Neutrophil (primary cell): ENCODE measurements around the gene CDX2.

Experiments used
- H3K27ac ChIP-seq: fragments of 200-600 bp; sonication (generic); 2 replicates; pipeline ENCODE4 v1.5.1; 2016; ENCODE audit warnings: mild to moderate bottlenecking, moderate library complexity
- H3K27me3 ChIP-seq: fragments of 200-600 bp; sonication (generic); 2 replicates; pipeline ENCODE4 v1.6.0; 2016; ENCODE audit warnings: mild to moderate bottlenecking
- H3K36me3 ChIP-seq: fragments of 200-600 bp; sonication (generic); 2 replicates; pipeline ENCODE4 v1.5.1; 2017
- H3K4me1 ChIP-seq, 2 experiments: fragments of 200-600 bp in 1 of 2; sonication (generic) in 1 of 2; 1 replicate in 1 of 2; 2 replicates in 1 of 2; pipeline versions ENCODE4 v1.5.1 to v1.6.1; 2013 to 2016; ENCODE audit warnings: low read depth in 1 of 2, low read length in 1 of 2, mild to moderate bottlenecking in 1 of 2, moderate library complexity in 1 of 2; ENCODE audit not compliant: control insufficient read depth in 1 of 2, insufficient read depth in 1 of 2
- H3K4me3 ChIP-seq, 2 experiments: fragments of 200-600 bp in 1 of 2; sonication (generic) in 1 of 2; 1 replicate in 1 of 2; 2 replicates in 1 of 2; pipeline ENCODE4 v1.5.1; 2013 to 2016; ENCODE audit warnings: low read depth in 1 of 2, low read length in 1 of 2, mild to moderate bottlenecking in 1 of 2, moderate library complexity in 1 of 2
- H3K9me3 ChIP-seq: fragments of 200-600 bp; sonication (generic); 2 replicates; pipeline ENCODE4 v1.5.1; 2016
- CTCF ChIP-seq: fragments of 200-600 bp; sonication (generic); IDR thresholded peaks from 2 replicates; pipeline ENCODE4 v1.5.1; 2016; ENCODE audit warnings: antibody characterized with exemption

Gene CDX2

GRCh38 chr13:27981006-27981708, 12.0 kb upstream of the CDX2 start:
- peaks cover 86% of the 10 kb centered on the region for H3K27me3 ChIP-seq
- H3K9me3 ChIP-seq = no peaks in the 10 kb centered on the region
- TF ChIP-seq CTCF = no peak

GRCh38 chr13:27980280-27980998, 11.3 kb upstream of the CDX2 start:
- Histone ChIP-seq H3K27ac (no peak overlapping the region), H3K9me3 (no peaks in the 10 kb centered on the region), H3K4me3 (no peak overlapping the region), H3K36me3 (no peaks in the 10 kb centered on the region), H3K27me3 (peaks cover 89% of the 10 kb centered on the region), H3K4me1 (peaks cover 6 to 13% of the 10 kb centered on the region in 2 experiments)
- no peak for TF ChIP-seq CTCF

More at GRCh38 chr13:27981006-27981708, 12.0 kb upstream of the CDX2 start:
- Histone ChIP-seq H3K36me3 (no peaks in the 10 kb centered on the region), H3K4me3 (no peak overlapping the region), H3K4me1 (peaks cover 6 to 13% of the 10 kb centered on the region in 2 experiments), H3K27ac (no peak overlapping the region)

- Histone ChIP-seq H3K27ac (no peak overlapping the region), H3K27me3 (peaks cover 95% of the 10 kb centered on the region), H3K4me3 (no peak overlapping the region), H3K9me3 (no peaks in the 10 kb centered on the region), H3K36me3 (no peaks in the 10 kb centered on the region), H3K4me1 (peaks cover 6 to 13% of the 10 kb centered on the region in 2 experiments)
- TF ChIP-seq CTCF = no peak
Measured at GRCh38 chr13:27979765-27980279, 10.7 kb upstream of the CDX2 start.

GRCh38 chr13:27979001-27979643, 10.0 kb upstream of the CDX2 start:
- Histone ChIP-seq H3K27me3 (peaks cover 100% of the 10 kb centered on the region), H3K4me3 (no peak overlapping the region), H3K4me1 (peaks cover 6 to 13% of the 10 kb centered on the region in 2 experiments), H3K9me3 (no peaks in the 10 kb centered on the region), H3K36me3 (no peaks in the 10 kb centered on the region), H3K27ac (no peak overlapping the region)
- TF ChIP-seq CTCF = no peak

GRCh38 chr13:27978301-27978968, 9.3 kb upstream of the CDX2 start:
- Histone ChIP-seq H3K27ac (no peak overlapping the region), H3K4me3 (no peak overlapping the region), H3K36me3 (no peaks in the 10 kb centered on the region), H3K9me3 (no peaks in the 10 kb centered on the region), H3K4me1 (peaks cover 6 to 13% of the 10 kb centered on the region in 2 experiments), H3K27me3 (peaks cover 100% of the 10 kb centered on the region)
- no peak for TF ChIP-seq CTCF
